Measurements from ENCODE around the gene RERE.

Gene RERE

GRCh38 chr1:8434101-8434500, 383.3 kb downstream of the RERE start:
- TF ChIP-seq USF1 (IDR thresholded peaks at IDR 0.05), result no peak
- TF ChIP-seq NFIC (IDR thresholded peaks at IDR 0.05), result no peak
- TF ChIP-seq FOXM1 (IDR thresholded peaks at IDR 0.05; ENCODE audit: borderline replicate concordance, low read depth), result no peak
- no peak for TF ChIP-seq TCF12 (IDR thresholded peaks at IDR 0.05; ENCODE audit: low read depth)
- TF ChIP-seq YY1 (IDR thresholded peaks at IDR 0.05; ENCODE audit: low read depth), result no peak
- TF ChIP-seq REST (IDR thresholded peaks at IDR 0.05; ENCODE audit: low read depth), result no peak
- TF ChIP-seq MAX (IDR thresholded peaks at IDR 0.05), result no peak
- no peak for TF ChIP-seq TAF1 (IDR thresholded peaks at IDR 0.05; ENCODE audit: low read depth)
- TF ChIP-seq CEBPB (IDR thresholded peaks at IDR 0.05), result no peak

- TF ChIP-seq RAD21 (IDR thresholded peaks at IDR 0.05; ENCODE audit: low read depth) (no peak), MAX (IDR thresholded peaks at IDR 0.05) (no peak), EGR1 (IDR thresholded peaks at IDR 0.05) (no peak), CEBPB (IDR thresholded peaks at IDR 0.05) (no peak), EP300 (IDR thresholded peaks at IDR 0.05; ENCODE audit: borderline replicate concordance) (no peak), REST (IDR thresholded peaks at IDR 0.05; ENCODE audit: low read depth) (no peak), ZBTB7A (IDR thresholded peaks at IDR 0.05; ENCODE audit: low read depth) (no peak), CREB1 (IDR thresholded peaks at IDR 0.05; ENCODE audit: low read depth) (no peak), TCF12 (IDR thresholded peaks at IDR 0.05; ENCODE audit: low read depth) (no peak), FOXM1 (IDR thresholded peaks at IDR 0.05; ENCODE audit: borderline replicate concordance, low read depth) (no peak), TEAD4 (IDR thresholded peaks at IDR 0.05) (no peak), TAF1 (IDR thresholded peaks at IDR 0.05; ENCODE audit: low read depth) (no peak), NFIC (IDR thresholded peaks at IDR 0.05) (no peak), USF1 (IDR thresholded peaks at IDR 0.05) (no peak), YY1 (IDR thresholded peaks at IDR 0.05; ENCODE audit: low read depth) (no peak)
Measured at GRCh38 chr1:8431784-8432183, 385.7 kb downstream of the RERE start.

GRCh38 chr1:8431019-8431418, 386.4 kb downstream of the RERE start:
- no peak for TF ChIP-seq MAX (IDR thresholded peaks at IDR 0.05)
- TF ChIP-seq FOXM1 (IDR thresholded peaks at IDR 0.05; ENCODE audit: borderline replicate concordance, low read depth), result no peak
- no peak for TF ChIP-seq RAD21 (IDR thresholded peaks at IDR 0.05; ENCODE audit: low read depth)
- no peak for TF ChIP-seq TCF12 (IDR thresholded peaks at IDR 0.05; ENCODE audit: low read depth)
- TF ChIP-seq CREB1 (IDR thresholded peaks at IDR 0.05; ENCODE audit: low read depth), result no peak
- no peak for TF ChIP-seq CEBPB (IDR thresholded peaks at IDR 0.05)
- TF ChIP-seq EP300 (IDR thresholded peaks at IDR 0.05; ENCODE audit: borderline replicate concordance), result no peak
- TF ChIP-seq TAF1 (IDR thresholded peaks at IDR 0.05; ENCODE audit: low read depth), result no peak
- TF ChIP-seq ZBTB7A (IDR thresholded peaks at IDR 0.05; ENCODE audit: low read depth), result no peak
- TF ChIP-seq YY1 (IDR thresholded peaks at IDR 0.05; ENCODE audit: low read depth), result no peak

GRCh38 chr1:8430476-8430875, 387.0 kb downstream of the RERE start:
- TF ChIP-seq TEAD4 (IDR thresholded peaks at IDR 0.05) (no peak), TAF1 (IDR thresholded peaks at IDR 0.05; ENCODE audit: low read depth) (no peak), REST (IDR thresholded peaks at IDR 0.05; ENCODE audit: low read depth) (no peak), EP300 (IDR thresholded peaks at IDR 0.05; ENCODE audit: borderline replicate concordance) (no peak), CREB1 (IDR thresholded peaks at IDR 0.05; ENCODE audit: low read depth) (no peak), USF1 (IDR thresholded peaks at IDR 0.05) (no peak), MAX (IDR thresholded peaks at IDR 0.05) (no peak), YY1 (IDR thresholded peaks at IDR 0.05; ENCODE audit: low read depth) (no peak), EGR1 (IDR thresholded peaks at IDR 0.05) (no peak), FOXM1 (IDR thresholded peaks at IDR 0.05; ENCODE audit: borderline replicate concordance, low read depth) (no peak)

Measured in Ishikawa (cell line).